Right lung (tissue), 5 donors: ENCODE measurements around the gene HDHD3. TPM values are rescaled to one million over a fixed set of nuclear protein-coding genes. Genes with fewer than 3 reads are reported as not detected.
"Not testable (repeated sequence)": the region's sequence is repeated elsewhere in the genome, so short reads cannot be mapped to it uniquely, and the experiment has no call there.

Experiments
- DNase-seq, 2 donors: peaks; one replicate each; pipeline ENCODE4 v3.0.0-alpha.2; 2013
- polyA plus RNA-seq, 5 donors: library from polyadenylated mRNA; unstranded; fragments of 120-200 nt; gene quantifications; one replicate each; pipeline versions ENCODE4 v1.2.1 to v1.2.3, GENCODE V29; 2013; ENCODE audit warnings: inconsistent platforms in 1 of 5, low replicate concordance in 1 of 5; ENCODE audit not compliant: insufficient read length in 5 of 5, insufficient read depth in 1 of 5

HDHD3 gene
- polyA plus RNA-seq, 5 donors: 11.2 to 17.2 (median 16.7) TPM

- DNase-seq: no peak
Observed at GRCh38 chr9:113391917-113392316, 15.1 kb upstream of the HDHD3 start.

- no peak for DNase-seq
Observed at GRCh38 chr9:113390192-113390960, 13.6 kb upstream of the HDHD3 start.

GRCh38 chr9:113389451-113389850 lies 12.7 kb upstream of the HDHD3 start:
- no peak for DNase-seq

GRCh38 chr9:113388833-113389232 lies 12.0 kb upstream of the HDHD3 start:
- no peak for DNase-seq

- DNase-seq: no peak
Observed at GRCh38 chr9:113387560-113388230, 10.9 kb upstream of the HDHD3 start.

- DNase-seq: no peak
Observed at GRCh38 chr9:113386571-113387393, 10.0 kb upstream of the HDHD3 start.

GRCh38 chr9:113381909-113382411 lies 5.2 kb upstream of the HDHD3 start:
- peak in 1 of 2 donors; percentile 48 for DNase-seq

GRCh38 chr9:113381441-113381840 lies 4.7 kb upstream of the HDHD3 start:
- not testable (repeated sequence) for DNase-seq

- DNase-seq: no peak
Observed at GRCh38 chr9:113380869-113381378, 4.1 kb upstream of the HDHD3 start.

- not testable (repeated sequence) for DNase-seq
Observed at GRCh38 chr9:113379829-113380210, 3.0 kb upstream of the HDHD3 start.

- DNase-seq: not testable (repeated sequence)
Observed at GRCh38 chr9:113379094-113379828, 2.5 kb upstream of the HDHD3 start.

GRCh38 chr9:113375057-113376023 lies 1.4 kb downstream of the HDHD3 start:
- no peak for DNase-seq

- DNase-seq: no peak
Observed at GRCh38 chr9:113373676-113374392, 3.0 kb downstream of the HDHD3 start.

GRCh38 chr9:113373256-113373655 lies 3.5 kb downstream of the HDHD3 start:
- DNase-seq: no peak

GRCh38 chr9:113372059-113372458 lies 4.7 kb downstream of the HDHD3 start:
- no peak for DNase-seq

- DNase-seq: no peak
Observed at GRCh38 chr9:113370806-113371325, 5.9 kb downstream of the HDHD3 start.

GRCh38 chr9:113369855-113370140 lies 7.0 kb downstream of the HDHD3 start:
- no peak for DNase-seq

- DNase-seq: no peak
Observed at GRCh38 chr9:113368982-113369854, 7.6 kb downstream of the HDHD3 start.
